IPS-15b (cell line): ENCODE data around the gene RUNDC3A.

ENCODE experiments used
- H3K27me3 ChIP-seq: one replicate; pipeline ENCODE4 v1.6.1; 2013; ENCODE audit warnings: low read length; ENCODE audit not compliant: control insufficient read depth, insufficient read depth
- H3K36me3 ChIP-seq: one replicate; pipeline ENCODE4 v1.6.1; 2013; ENCODE audit warnings: low read length; ENCODE audit not compliant: control insufficient read depth, insufficient read depth
- H3K4me1 ChIP-seq: one replicate; pipeline ENCODE4 v1.6.1; 2013; ENCODE audit warnings: mild to moderate bottlenecking, low read length; ENCODE audit not compliant: control insufficient read depth, insufficient read depth
- H3K4me3 ChIP-seq: one replicate; pipeline ENCODE4 v1.5.1; 2013; ENCODE audit warnings: low read depth, low read length
- H3K9ac ChIP-seq: one replicate; pipeline ENCODE4 v1.6.1; 2013; ENCODE audit warnings: low read depth, mild to moderate bottlenecking, low read length
- H3K9me3 ChIP-seq: one replicate; pipeline ENCODE4 v1.6.1; 2013; ENCODE audit warnings: mild to moderate bottlenecking, low read length; ENCODE audit not compliant: control insufficient read depth, insufficient read depth

RUNDC3A gene

DNA sequence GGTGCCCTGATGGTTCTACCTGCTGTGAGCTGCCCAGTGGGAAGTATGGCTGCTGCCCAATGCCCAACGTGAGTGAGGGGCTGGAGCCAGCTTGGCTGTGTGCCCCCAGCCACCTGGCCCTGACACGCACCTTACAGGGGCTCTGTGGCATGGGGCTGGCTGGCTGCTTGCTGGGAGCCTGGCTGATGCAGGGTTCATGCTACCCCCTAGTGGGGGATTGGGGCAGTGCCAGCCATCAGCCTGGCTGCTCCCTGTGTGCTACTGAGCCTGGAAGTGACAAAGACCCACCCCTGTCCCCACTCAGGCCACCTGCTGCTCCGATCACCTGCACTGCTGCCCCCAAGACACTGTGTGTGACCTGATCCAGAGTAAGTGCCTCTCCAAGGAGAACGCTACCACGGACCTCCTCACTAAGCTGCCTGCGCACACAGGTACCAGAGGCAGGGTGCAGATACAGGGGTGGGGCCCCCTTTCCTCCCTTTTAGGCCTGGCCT is 42.4 kb downstream of the RUNDC3A start:
- H3K4me1 ChIP-seq = peaks cover 5% of the 10 kb centered on the region
- H3K36me3 ChIP-seq = peaks cover 23% of the 10 kb centered on the region

DNA sequence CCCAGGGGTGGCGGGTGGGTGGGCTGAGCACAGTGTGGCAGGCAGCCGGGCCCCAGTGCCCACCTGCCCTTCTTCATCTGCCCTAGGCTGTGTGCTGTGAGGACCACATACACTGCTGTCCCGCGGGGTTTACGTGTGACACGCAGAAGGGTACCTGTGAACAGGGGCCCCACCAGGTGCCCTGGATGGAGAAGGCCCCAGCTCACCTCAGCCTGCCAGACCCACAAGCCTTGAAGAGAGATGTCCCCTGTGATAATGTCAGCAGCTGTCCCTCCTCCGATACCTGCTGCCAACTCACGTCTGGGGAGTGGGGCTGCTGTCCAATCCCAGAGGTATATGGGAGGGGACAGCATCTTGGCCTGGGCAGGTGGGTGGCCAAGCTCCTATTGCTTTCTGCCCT is 43.1 kb downstream of the RUNDC3A start:
- H3K36me3 ChIP-seq = peaks cover 23% of the 10 kb centered on the region
- H3K4me1 ChIP-seq = no peaks in the 10 kb centered on the region
- no peaks in the 10 kb centered on the region for H3K27me3 ChIP-seq

More for the DNA sequence above, 42.4 kb downstream of the RUNDC3A start:
- H3K4me3 ChIP-seq = no peak overlapping the region
- no peaks in the 10 kb centered on the region for H3K27me3 ChIP-seq
- no peaks in the 10 kb centered on the region for H3K9me3 ChIP-seq
- H3K9ac ChIP-seq = no peak overlapping the region

DNA sequence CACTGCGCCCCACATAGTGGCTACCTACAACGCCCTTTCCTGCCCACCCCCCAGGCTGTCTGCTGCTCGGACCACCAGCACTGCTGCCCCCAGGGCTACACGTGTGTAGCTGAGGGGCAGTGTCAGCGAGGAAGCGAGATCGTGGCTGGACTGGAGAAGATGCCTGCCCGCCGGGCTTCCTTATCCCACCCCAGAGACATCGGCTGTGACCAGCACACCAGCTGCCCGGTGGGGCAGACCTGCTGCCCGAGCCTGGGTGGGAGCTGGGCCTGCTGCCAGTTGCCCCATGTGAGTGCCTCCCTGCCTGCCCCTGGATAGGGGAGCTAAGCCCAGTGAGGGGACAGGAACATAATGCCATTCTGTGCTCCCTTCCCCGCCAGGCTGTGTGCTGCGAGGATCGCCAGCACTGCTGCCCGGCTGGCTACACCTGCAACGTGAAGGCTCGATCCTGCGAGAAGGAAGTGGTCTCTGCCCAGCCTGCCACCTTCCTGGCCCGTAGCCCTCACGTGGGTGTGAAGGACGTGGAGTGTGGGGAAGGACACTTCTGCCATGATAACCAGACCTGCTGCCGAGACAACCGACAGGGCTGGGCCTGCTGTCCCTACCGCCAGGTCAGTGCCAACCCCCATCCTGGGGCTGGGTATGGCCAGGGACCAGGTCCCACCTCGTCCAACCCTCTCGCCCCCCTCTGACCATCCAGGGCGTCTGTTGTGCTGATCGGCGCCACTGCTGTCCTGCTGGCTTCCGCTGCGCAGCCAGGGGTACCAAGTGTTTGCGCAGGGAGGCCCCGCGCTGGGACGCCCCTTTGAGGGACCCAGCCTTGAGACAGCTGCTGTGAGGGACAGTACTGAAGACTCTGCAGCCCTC is 43.8 kb downstream of the RUNDC3A start:
- no peak overlapping the region for H3K9ac ChIP-seq
- H3K4me1 ChIP-seq = no peaks in the 10 kb centered on the region
- no peaks in the 10 kb centered on the region for H3K9me3 ChIP-seq
- no peak overlapping the region for H3K4me3 ChIP-seq
- peaks cover 23% of the 10 kb centered on the region for H3K36me3 ChIP-seq
- no peaks in the 10 kb centered on the region for H3K27me3 ChIP-seq

More for the DNA sequence above, 43.1 kb downstream of the RUNDC3A start:
- no peaks in the 10 kb centered on the region for H3K9me3 ChIP-seq
- H3K9ac ChIP-seq = no peak overlapping the region
- no peak overlapping the region for H3K4me3 ChIP-seq

DNA sequence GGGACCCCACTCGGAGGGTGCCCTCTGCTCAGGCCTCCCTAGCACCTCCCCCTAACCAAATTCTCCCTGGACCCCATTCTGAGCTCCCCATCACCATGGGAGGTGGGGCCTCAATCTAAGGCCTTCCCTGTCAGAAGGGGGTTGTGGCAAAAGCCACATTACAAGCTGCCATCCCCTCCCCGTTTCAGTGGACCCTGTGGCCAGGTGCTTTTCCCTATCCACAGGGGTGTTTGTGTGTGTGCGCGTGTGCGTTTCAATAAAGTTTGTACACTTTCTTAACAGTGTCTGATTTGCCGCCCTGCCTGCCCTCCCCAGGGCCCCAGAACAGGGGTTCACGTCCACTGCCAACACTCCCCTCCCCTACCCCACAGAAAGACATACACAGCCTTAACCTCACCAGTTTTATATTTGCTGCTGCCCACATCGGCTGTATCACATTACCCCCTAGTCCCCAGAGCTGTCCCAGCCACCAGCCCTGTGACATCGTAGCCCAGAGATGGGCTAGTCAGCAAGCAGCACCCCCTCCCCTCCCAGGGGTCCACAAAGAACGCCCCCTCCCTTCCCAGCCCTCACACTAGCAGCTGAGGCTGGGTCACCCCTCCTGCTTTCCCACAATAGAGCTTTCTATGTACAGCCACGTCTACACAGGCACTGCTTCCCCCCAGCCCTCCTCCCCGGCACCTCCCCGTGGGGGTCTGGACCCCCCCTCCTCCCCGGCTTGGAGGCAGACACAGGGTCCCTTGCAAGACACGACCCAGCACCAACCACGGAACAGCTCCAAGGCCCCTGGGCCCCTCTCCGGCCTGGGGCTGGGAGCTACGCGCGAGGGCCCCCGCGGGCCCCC is 44.6 kb downstream of the RUNDC3A start:
- no peaks in the 10 kb centered on the region for H3K27me3 ChIP-seq
- H3K9ac ChIP-seq = no peak overlapping the region
- no peaks in the 10 kb centered on the region for H3K4me1 ChIP-seq
- no peaks in the 10 kb centered on the region for H3K9me3 ChIP-seq
- peak overlapping the region; percentile 32 for H3K4me3 ChIP-seq
- H3K36me3 ChIP-seq = peaks cover 23% of the 10 kb centered on the region

DNA sequence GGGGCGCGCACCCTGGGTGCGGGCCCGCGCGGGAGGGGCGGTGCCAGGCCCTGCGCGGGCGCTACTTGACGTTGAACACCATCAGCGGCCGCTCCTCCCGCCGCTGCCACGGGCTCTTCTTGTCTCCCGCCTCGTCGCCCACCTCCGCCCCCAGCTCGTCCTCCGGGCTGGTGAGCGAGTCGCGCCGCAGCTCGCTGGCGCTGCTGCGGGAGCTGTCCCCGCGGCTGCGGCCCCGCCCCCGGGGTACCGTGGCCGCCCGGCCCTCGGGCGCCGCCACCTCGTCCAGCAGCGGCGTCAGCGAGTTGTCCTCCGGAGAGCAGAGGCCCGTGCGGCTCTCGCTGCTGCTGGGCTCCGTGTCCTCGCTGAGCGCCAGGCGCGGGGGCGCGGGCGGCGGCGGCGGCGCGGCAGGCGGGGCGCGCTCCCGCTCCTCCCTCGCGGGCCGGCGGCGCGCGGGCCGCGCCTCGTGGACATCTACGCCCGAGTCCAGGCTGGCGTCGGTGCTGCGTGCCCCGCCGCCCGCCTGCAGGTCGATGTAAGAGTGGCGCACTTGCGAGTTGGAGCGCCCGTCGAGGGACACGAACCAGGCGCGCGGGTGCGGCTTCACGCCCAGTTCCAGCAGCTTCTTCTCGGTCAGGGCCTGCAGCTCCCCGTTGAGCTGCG is 45.4 kb downstream of the RUNDC3A start:
- Histone ChIP-seq H3K27me3 (no peaks in the 10 kb centered on the region), H3K4me1 (no peaks in the 10 kb centered on the region), H3K9ac (no peak overlapping the region), H3K36me3 (peaks cover 26% of the 10 kb centered on the region), H3K4me3 (peak overlapping the region; percentile 53), H3K9me3 (no peaks in the 10 kb centered on the region)

DNA sequence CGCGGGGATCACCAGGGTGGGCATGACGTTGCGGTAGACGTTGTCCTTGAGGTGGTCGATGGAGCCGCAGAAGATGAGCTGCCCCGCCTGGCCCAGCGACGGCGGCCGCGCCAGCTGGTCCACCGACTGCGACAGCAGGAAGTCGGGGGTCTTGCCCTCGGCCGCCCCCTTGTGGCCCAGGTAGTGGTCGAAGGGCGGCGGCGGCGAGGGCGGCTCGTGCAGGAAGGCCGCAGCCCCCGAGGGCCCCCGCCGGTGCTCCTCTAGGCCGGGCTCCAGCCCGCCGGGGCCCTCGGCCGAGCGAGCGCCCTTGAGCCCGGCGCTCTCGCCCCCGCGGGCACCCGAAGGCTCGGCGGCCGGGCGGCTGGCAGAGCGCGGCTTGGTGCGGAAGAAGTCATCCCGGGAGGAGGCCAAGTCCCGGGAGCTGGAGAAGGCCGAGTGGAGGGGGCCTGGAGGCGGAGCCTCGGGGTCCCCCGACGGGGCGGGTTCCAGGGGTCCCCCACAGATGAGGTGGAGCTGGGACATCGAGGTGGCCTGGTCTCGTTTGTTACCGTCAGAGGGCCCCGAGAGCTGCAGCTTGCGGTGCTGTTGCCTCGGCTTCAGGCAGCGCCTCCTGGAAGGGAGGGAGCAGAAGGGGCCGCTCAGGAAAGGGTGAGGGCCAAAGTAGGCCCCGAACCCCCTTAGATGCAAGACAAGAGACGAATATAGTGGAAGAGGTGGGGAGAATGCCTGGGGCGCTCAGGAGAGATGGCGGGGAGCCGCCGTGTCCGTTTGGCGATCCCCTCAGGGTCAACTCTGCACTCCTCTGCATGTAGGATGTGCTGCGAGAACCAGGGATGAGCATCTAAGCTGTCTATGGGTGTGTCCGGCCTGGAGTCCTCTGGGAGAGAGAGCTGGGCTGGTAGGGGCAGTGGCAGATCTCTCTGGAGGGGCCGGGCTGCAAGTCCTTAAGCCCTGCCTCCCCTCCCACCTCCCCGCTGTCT is 46.5 kb downstream of the RUNDC3A start:
- H3K36me3 ChIP-seq = peaks cover 26% of the 10 kb centered on the region
- no peaks in the 10 kb centered on the region for H3K27me3 ChIP-seq
- H3K9me3 ChIP-seq = no peaks in the 10 kb centered on the region
- no peak overlapping the region for H3K9ac ChIP-seq
- H3K4me3 ChIP-seq = peak overlapping the region; percentile 45
- no peaks in the 10 kb centered on the region for H3K4me1 ChIP-seq

DNA sequence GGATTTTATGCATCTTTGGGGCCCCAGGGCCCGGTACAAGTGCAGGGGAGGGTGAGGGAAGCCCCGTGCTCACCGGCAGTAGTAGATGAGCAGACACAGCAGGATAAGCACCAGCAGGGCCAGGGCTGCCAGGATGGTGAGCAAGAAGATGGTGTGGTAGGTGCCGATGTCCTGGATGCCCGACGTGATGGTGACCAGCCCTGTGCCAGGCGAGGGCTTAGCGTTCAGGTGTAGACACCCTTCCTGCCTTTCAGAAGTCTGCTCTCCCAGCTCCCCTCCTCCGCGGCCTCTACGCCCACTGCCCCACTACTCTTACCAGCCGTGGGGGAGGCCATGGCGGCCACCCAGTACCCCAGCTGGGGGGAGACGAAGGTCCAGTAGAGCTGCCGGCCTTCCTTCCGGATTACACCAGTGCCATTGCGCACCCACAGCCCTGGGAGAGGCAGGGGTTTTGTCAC is 47.3 kb downstream of the RUNDC3A start:
- H3K4me1 ChIP-seq = peaks cover 5% of the 10 kb centered on the region
- no peaks in the 10 kb centered on the region for H3K27me3 ChIP-seq
- H3K36me3 ChIP-seq = peaks cover 23% of the 10 kb centered on the region
- H3K9me3 ChIP-seq = no peaks in the 10 kb centered on the region
- no peak overlapping the region for H3K9ac ChIP-seq
- H3K4me3 ChIP-seq = no peak overlapping the region

DNA sequence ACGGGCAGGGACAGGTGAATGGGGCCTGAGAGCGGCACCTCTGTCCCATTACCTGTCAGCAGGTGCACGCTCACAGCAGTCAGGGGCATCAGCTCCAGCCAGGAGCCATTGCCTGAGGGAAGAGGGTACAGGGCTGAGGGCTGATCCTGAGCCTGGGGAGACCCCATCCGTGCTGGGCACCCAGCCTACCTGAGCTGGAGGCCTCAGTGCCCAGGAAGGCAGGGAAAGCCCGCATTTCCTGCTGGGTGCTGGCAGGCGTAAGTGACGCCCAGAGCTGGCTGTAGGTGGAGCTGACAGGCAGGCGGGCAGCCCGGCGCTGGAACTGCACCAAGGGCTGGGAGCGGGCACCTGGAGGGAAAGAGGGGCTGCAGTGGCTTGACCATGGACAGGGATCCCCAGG is 47.8 kb downstream of the RUNDC3A start:
- peaks cover 9% of the 10 kb centered on the region for H3K4me1 ChIP-seq
- peaks cover 17% of the 10 kb centered on the region for H3K36me3 ChIP-seq
- no peak overlapping the region for H3K4me3 ChIP-seq
- H3K27me3 ChIP-seq = no peaks in the 10 kb centered on the region
- no peaks in the 10 kb centered on the region for H3K9me3 ChIP-seq
- H3K9ac ChIP-seq = no peak overlapping the region

DNA sequence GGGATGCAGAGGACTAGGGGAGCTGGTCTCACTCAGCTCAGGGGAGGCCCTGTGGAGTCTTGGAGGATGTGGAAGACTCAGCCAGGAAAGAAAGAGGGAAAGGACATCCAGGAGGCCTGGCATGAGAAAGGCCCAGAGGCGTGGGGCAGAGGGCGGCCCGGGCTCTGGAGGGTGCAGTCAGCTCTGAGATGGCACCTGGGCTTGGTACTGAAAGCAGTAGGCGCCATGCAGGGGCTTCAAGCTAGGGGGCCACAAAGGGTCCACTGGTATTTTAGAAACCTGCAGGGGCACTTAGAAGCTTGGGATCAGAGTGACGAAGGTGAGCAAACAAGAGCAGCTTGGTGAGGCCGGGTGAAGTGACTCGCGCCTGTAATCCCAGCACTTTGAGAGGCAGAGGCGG is 49.7 kb downstream of the RUNDC3A start:
- H3K9ac ChIP-seq = no peak overlapping the region
- H3K36me3 ChIP-seq = peaks cover 3% of the 10 kb centered on the region
- H3K4me1 ChIP-seq = peaks cover 15% of the 10 kb centered on the region

DNA sequence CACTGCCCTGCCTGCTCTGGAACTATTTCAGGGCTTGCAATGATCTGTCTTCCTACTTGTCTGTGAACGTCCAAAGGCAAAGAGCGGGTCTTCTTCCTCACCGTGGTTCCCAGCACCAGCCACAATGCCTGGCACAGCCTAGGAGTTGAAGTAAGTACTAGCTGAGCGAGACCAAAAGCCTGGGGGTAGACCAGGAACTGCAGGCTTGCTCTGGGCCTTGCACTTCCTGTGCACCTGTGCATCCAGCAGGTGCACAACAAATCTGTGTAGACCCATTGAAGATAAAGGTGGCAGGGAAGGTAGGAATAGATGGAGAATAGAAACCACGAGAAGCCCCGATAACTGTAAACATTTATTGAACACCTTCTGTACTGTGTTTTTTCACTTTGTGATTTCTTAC is 50.6 kb downstream of the RUNDC3A start:
- no peak overlapping the region for H3K4me3 ChIP-seq
- no peaks in the 10 kb centered on the region for H3K27me3 ChIP-seq
- H3K9ac ChIP-seq = no peak overlapping the region
- H3K9me3 ChIP-seq = no peaks in the 10 kb centered on the region
- H3K4me1 ChIP-seq = peaks cover 15% of the 10 kb centered on the region
- peaks cover 3% of the 10 kb centered on the region for H3K36me3 ChIP-seq

More for the DNA sequence above, 49.7 kb downstream of the RUNDC3A start:
- Histone ChIP-seq H3K4me3 (no peak overlapping the region), H3K27me3 (no peaks in the 10 kb centered on the region), H3K9me3 (no peaks in the 10 kb centered on the region)
